ENCODE measurements around the gene GPR119. TPM values are rescaled to one million over a fixed set of nuclear protein-coding genes. Genes with fewer than 3 reads are reported as not detected.
"Not testable (repeated sequence)": the region's sequence is repeated elsewhere in the genome, so short reads cannot be mapped to it uniquely, and the experiment has no call there.

Gene GPR119
- total RNA-seq, 1 donor from 2014 or later, result not detected

- DNase-seq, result peak; percentile 92
Observed at GRCh38 chrX:130339408-130340222, 45.9 kb downstream of the GPR119 start, which contains the start of gene SLC25A14. TSS of gene SLC25A14 (plus strand) at chrX:130339919. CDS start at chrX:130340279, 360 bp downstream.

- DNase-seq, result not testable (repeated sequence)
Observed at GRCh38 chrX:130338869-130339268, 46.6 kb downstream of the GPR119 start.

- DNase-seq, result no peak
Observed at GRCh38 chrX:130336531-130336930, 48.9 kb downstream of the GPR119 start.

Other genes with a start within 250 kb of the GPR119 start
- 22.0 TPM for gene AIFM1, start 219.8 kb downstream of the GPR119 start, total RNA-seq
- gene RAB33A, start 213.7 kb downstream of the GPR119 start, total RNA-seq, result 0.41 TPM
- 6.1 TPM for gene ZNF280C, start 116.8 kb downstream of the GPR119 start, total RNA-seq
- 8.4 TPM for gene SLC25A14, start 45.8 kb downstream of the GPR119 start, total RNA-seq
- gene RBMX2, start 16.3 kb upstream of the GPR119 start, total RNA-seq, result 16.1 TPM